NCI-H1930 (cell line): Measurements from ENCODE around the gene CRTC1.

Source experiments
- DNase-seq, 2 experiments: peaks; one replicate each; lab custom pipeline; 2025; lab: John Stamatoyannopoulos, UW

CRTC1 gene

DNA sequence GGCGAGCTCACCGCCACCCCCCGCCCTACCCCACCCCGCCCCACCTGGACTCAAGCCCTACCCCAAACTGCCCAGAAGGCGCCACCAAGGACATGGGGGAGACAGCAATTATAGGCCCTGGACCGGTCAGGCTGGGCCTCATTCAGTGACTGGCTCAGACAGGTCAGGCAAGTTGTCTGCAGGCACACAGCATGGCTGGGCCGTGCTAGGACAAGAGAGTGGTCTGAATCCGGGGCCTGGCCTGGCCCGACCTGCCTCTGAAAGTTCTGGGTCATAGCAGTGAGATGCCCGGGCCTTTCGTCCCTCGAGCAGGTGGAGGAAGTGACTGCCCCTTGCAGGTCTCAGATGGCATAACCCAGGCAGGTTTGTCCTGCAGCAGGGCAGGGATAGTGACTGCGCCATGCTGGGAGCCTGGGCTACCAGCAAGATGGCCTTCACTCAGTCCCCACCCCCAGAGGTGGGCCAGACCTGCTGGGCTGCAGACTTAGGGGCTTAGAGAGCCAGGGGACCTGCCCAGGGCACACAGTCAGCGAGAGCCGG lies 86.6 kb downstream of the CRTC1 start:
- no peak for DNase-seq

DNA sequence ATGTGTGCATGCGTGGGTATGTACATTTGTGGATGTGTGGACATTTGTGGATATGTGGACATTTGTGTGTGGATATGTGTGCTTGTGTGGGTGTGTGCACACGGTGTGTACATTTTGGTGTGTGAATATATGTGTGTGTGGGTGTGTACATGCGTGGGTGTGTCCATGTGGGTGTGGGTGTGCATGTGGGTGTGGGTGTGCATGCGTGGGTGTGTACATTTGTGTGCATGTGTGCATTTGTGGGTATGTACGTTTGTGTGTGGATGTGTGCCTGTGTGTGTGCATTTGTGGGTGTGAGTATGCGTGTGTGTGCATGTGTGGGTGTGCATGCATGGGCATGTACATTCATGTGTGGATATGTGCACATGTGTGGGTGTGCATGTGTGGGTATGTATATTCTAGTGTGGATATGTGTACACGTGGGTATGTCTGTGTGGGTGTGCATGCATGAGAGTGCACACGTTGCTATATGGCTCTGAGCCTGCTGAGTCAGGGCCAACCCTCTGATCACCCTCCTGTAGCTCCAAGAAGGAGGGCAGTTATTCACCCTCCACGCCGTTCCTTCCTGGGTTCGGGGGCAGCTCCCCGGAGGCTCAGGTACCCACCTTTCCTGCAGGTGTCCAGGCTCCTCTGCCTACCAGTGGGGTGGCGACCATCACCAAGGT lies 87.3 kb downstream of the CRTC1 start:
- no peak for DNase-seq

DNA sequence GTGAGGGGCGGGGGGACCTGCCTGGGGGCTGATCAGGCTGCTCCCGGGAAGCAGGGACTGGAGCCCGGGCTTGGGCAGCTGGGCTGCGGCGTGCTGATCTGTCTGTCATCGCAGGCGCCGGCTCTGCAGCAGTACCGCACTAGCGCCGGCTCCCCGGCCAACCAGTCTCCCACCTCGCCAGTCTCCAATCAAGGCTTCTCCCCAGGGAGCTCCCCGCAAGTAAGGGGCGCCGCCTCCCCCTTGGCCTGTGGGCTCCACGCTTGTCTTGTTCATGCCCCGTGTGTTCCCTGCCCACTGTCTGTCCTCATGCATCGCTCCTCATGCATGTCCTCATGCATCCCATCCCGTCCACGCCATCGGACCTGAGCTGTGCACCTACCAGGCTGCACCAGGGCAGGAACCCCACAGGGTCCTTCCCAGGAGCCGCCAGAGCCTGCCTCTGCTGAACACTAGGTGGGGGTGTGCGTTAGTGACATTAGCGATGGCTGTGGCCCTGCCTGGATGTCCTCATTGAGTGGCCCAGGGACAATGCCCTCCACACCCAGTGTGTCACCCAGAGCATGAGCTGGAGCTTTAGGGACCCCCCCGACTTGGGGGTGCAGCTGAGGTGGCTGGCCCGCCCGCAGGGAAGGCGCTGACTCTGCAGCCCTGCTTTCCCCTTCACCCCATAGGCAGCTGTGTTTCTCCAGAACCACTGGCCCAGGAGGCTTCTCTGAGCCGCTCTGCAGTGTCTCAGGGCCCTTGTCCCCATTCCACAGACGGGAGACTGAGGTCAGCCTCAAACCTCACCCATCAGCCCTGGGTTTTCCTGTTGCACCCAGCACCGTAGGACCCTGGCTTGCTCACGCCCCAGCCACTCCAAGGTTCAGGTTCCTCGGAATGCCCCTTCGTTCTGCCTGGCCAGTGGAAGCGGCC lies 88.1 kb downstream of the CRTC1 start:
- peak in 1 of 2 experiments; percentile 26 for DNase-seq

GRCh38 chr19:18772620-18773587 lies 89.4 kb downstream of the CRTC1 start:
- DNase-seq: no peak

- no peak for DNase-seq
Measured at GRCh38 chr19:18773682-18774081, 90.2 kb downstream of the CRTC1 start.

DNA sequence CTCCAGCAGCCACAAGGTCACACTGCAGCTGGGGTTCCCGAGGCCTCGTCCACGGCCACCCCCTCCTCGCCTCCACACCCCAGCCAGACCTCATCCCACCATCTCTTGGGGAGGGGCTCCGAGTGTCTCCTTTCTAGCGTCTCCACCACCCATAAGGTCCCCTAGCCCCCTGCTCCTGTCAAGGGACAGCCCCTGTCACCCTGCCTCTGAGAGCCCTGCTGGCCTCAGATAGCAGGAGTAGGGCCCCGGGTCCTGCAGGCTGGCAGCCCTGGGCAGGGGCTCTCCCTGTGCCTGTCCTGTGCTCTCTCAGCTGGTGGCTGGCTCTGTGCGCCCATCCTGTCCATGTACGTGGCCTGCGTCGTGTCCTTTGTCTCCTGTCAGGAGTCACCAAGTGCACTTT lies 90.6 kb downstream of the CRTC1 start:
- DNase-seq: no peak

GRCh38 chr19:18774782-18775444 lies 91.4 kb downstream of the CRTC1 start:
- DNase-seq: no peak

DNA sequence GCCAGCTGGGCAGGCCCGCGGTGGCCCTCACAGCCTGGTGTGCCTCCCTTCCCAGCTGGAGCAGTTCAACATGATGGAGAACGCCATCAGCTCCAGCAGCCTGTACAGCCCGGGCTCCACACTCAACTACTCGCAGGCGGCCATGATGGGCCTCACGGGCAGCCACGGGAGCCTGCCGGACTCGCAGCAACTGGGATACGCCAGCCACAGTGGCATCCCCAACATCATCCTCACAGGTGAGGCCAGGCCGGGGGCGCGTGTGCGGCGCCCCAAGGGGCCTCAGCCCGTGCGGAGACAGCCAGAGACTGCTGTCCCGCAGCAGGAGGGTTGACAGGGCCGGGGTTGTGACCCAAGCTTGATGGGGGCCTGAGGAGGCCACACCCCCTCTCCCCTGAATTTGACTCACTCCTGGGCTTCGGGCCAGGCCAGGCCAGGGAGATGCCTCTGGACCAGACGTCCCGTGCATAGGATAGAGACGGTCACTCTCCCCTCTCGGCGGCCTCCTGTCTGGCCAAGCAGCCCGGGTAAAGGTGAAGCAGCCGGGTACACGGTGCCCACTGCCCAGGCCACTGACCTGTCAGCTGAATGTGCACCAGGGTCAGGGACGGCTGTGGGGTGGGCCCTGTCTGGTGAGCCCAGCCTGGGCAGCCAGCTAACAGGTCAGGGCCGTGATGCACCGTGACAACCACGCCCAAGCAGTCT lies 92.3 kb downstream of the CRTC1 start:
- DNase-seq: no peak

- DNase-seq: no peak
Measured at GRCh38 chr19:18776288-18776594, 92.8 kb downstream of the CRTC1 start.

DNA sequence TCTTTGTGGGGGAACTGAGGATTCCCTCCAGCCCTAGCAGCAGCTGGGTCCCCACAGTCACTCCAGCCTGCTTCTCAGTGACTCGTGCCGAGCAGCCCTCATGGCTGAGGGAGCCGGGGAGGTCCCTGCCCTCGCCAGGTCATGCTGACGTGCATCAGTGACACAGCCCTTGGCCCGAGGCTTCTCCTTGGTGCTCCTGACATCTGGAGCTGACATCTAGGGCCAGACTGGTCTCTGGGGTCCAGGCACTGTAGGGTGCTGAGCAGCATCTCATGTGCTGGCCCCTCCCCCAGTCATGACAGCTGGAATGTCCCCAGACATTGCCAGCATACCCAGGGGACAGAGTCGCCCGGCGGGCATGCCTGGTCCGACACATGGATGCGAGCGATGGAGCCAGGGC lies 93.3 kb downstream of the CRTC1 start:
- no peak for DNase-seq

GRCh38 chr19:18777301-18778075 lies 94.0 kb downstream of the CRTC1 start:
- DNase-seq: no peak

- no peak for DNase-seq
Measured at GRCh38 chr19:18778076-18778389, 94.6 kb downstream of the CRTC1 start.

GRCh38 chr19:18778826-18779495 lies 95.5 kb downstream of the CRTC1 start:
- DNase-seq: no peak

GRCh38 chr19:18780081-18780480 lies 96.6 kb downstream of the CRTC1 start:
- DNase-seq: no peak

DNA sequence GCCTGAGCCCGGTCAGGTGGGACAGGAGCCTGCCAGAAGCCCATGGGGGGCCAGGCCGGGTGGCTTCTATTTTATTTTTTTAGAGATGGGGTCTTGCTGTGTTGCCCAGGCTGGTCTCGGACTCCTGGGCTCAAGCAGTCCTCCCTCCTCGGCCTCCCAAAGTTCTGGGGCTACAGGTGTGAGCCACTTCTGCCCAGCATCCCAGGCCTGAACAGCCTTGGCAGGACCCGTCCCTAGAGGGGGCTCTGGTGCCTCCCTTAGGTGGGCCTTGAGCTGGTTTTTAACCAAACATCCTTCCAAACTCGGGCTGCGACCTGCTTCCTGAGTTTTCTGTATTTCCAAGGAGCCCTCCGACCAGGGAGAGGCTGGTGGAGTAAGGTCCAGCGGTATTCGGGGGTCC lies 97.2 kb downstream of the CRTC1 start:
- DNase-seq: no peak

GRCh38 chr19:18781047-18781600 lies 97.6 kb downstream of the CRTC1 start:
- no peak for DNase-seq

DNA sequence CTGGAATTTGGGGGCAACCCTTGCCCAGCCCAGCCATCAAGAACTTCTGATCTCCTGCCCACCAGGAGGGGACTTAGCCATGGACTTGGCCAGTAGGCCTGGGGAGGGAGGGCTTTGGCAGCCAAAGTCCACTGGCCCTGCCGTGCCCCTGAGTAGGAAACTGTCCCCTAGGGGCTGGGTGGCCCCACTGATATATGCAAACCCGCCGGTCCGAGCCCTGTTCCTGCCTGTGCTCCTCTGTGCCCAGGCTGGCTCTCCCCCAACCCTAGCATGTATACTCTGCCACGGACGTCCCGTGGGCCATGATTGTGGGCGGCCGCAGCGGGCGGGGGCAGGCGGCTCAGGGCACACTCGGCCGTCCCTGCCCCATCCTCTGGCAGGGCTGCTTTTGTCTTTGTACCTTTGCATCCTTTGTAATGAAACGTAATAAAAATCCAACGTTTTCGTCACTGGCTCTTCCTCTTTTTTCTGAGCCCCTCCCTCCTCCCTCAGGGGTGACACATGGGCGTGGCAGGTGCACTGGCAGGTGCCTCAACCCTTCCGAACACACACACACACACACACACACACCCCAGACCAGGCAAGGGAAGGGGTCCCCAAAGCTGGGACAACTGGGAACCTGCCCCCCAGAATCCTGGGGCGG lies 98.5 kb downstream of the CRTC1 start:
- DNase-seq: no peak

- DNase-seq: no peak
Measured at GRCh38 chr19:18782559-18783225, 99.2 kb downstream of the CRTC1 start.
